Measurements from ENCODE around the gene KCNJ9. TPM values are rescaled to one million over a fixed set of nuclear protein-coding genes. Genes with fewer than 3 reads are reported as not detected.

KCNJ9 gene
- total and polyA plus RNA-seq, 2 experiments from 2014 or later, result 0.24 to 0.34 TPM

DNA sequence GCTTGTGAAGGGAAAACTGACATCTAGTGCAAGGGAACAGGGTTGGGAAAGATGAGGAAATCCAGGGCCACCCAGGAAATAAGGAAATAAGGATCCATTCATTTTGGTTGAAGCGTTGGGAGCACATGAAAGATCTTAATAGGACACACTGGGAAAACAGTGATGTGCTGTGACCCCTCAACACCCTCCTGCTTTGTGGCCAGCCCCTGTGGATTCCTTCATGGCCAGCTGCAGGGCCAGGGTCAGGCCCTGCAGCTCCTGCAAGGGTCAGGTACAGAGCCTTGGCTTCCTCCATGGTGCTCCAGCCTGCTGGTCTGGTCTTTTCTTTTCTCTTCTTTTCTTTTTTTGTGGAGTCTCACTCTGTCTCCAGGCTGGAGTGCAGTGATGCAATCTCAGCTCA lies 30.7 kb upstream of the KCNJ9 start (continued):
- TF ChIP-seq, protein P1, sequence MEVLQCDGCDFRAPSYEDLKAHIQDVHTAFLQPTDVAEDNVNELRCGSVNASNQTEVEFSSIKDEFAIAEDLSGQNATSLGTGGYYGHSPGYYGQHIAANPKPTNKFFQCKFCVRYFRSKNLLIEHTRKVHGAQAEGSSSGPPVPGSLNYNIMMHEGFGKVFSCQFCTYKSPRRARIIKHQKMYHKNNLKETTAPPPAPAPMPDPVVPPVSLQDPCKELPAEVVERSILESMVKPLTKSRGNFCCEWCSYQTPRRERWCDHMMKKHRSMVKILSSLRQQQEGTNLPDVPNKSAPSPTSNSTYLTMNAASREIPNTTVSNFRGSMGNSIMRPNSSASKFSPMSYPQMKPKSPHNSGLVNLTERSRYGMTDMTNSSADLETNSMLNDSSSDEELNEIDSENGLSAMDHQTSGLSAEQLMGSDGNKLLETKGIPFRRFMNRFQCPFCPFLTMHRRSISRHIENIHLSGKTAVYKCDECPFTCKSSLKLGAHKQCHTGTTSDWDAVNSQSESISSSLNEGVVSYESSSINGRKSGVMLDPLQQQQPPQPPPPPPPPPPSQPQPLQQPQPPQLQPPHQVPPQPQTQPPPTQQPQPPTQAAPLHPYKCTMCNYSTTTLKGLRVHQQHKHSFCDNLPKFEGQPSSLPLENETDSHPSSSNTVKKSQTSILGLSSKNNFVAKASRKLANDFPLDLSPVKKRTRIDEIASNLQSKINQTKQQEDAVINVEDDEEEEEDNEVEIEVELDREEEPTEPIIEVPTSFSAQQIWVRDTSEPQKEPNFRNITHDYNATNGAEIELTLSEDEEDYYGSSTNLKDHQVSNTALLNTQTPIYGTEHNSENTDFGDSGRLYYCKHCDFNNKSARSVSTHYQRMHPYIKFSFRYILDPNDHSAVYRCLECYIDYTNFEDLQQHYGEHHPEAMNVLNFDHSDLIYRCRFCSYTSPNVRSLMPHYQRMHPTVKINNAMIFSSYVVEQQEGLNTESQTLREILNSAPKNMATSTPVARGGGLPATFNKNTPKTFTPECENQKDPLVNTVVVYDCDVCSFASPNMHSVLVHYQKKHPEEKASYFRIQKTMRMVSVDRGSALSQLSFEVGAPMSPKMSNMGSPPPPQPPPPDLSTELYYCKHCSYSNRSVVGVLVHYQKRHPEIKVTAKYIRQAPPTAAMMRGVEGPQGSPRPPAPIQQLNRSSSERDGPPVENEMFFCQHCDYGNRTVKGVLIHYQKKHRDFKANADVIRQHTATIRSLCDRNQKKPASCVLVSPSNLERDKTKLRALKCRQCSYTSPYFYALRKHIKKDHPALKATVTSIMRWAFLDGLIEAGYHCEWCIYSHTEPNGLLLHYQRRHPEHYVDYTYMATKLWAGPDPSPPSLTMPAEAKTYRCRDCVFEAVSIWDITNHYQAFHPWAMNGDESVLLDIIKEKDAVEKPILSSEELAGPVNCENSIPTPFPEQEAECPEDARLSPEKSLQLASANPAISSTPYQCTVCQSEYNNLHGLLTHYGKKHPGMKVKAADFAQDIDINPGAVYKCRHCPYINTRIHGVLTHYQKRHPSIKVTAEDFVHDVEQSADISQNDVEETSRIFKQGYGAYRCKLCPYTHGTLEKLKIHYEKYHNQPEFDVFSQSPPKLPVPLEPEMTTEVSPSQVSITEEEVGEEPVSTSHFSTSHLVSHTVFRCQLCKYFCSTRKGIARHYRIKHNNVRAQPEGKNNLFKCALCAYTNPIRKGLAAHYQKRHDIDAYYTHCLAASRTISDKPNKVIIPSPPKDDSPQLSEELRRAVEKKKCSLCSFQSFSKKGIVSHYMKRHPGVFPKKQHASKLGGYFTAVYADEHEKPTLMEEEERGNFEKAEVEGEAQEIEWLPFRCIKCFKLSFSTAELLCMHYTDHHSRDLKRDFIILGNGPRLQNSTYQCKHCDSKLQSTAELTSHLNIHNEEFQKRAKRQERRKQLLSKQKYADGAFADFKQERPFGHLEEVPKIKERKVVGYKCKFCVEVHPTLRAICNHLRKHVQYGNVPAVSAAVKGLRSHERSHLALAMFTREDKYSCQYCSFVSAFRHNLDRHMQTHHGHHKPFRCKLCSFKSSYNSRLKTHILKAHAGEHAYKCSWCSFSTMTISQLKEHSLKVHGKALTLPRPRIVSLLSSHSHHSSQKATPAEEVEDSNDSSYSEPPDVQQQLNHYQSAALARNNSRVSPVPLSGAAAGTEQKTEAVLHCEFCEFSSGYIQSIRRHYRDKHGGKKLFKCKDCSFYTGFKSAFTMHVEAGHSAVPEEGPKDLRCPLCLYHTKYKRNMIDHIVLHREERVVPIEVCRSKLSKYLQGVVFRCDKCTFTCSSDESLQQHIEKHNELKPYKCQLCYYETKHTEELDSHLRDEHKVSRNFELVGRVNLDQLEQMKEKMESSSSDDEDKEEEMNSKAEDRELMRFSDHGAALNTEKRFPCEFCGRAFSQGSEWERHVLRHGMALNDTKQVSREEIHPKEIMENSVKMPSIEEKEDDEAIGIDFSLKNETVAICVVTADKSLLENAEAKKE (CRISPR knock-in tag; IDR thresholded peaks at IDR 0.05), result no peak
- TF ChIP-seq NANOG (IDR thresholded peaks at IDR 0.05; ENCODE audit: borderline replicate concordance), result no peak
- TF ChIP-seq ZNF331 (CRISPR knock-in tag; IDR thresholded peaks at IDR 0.05; ENCODE audit: low read depth), result no peak

DNA sequence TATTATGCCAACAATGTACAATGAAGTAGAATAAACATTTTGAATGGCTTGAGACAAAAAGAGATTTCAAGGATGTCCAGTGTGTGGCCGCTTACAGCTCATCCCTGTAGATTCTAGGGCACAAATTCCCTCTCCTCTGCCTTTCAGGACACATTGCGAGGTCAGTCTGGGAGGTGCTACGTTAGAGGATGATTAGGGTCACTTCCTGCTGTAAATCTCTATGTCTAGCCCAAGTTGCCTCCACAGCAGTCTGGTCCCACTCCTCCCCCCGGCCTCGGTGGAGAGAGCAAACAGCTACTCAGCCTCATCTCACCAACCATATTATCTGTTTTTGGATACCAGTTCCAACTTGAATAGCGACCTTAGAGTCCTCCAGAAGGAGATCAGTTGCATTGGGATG lies 28.4 kb upstream of the KCNJ9 start:
- Histone ChIP-seq H3F3A (replicated peaks; ENCODE audit: low read depth) (no peaks in the 10 kb centered on the region), H3K4me2 (no peak overlapping the region), H3K79me2 (replicated peaks; ENCODE audit: insufficient read depth) (no peaks in the 10 kb centered on the region), H3K27ac (ENCODE audit: low read depth) (no peak overlapping the region), H3K4me3 (no peak overlapping the region), H3K9me2 (ENCODE audit: insufficient read depth) (no peaks in the 10 kb centered on the region; the same call in none of the 2 replicates), H2AFZ (no peak overlapping the region), H3K36me3 (ENCODE audit: insufficient read depth) (no peaks in the 10 kb centered on the region), H3K4me1 (ENCODE audit: insufficient read depth) (peaks cover 14% of the 10 kb centered on the region), H3K27me3 (ENCODE audit: insufficient read depth) (no peaks in the 10 kb centered on the region), H4K20me1 (replicated peaks; ENCODE audit: insufficient read depth) (no peaks in the 10 kb centered on the region)
- Mint-ChIP-seq H3K9me3 (no peaks in the 10 kb centered on the region), H3K4me3 (no peak overlapping the region), H3K27me3 (ENCODE audit: insufficient read depth, low read depth, poor library complexity) (peaks cover 9% of the 10 kb centered on the region), H3K27ac (no peak overlapping the region), H3K36me3 (ENCODE audit: low read depth) (no peaks in the 10 kb centered on the region), H3K4me1 (peaks cover 15% of the 10 kb centered on the region)
- ATAC-seq (no peak), DNase-seq (ENCODE audit: low spot score) (no peak)
- no peak for TF ChIP-seq EZH2 (IDR thresholded peaks at IDR 0.05; ENCODE audit: low read depth, unreplicated experiment)
- TF ChIP-seq, protein P2, sequence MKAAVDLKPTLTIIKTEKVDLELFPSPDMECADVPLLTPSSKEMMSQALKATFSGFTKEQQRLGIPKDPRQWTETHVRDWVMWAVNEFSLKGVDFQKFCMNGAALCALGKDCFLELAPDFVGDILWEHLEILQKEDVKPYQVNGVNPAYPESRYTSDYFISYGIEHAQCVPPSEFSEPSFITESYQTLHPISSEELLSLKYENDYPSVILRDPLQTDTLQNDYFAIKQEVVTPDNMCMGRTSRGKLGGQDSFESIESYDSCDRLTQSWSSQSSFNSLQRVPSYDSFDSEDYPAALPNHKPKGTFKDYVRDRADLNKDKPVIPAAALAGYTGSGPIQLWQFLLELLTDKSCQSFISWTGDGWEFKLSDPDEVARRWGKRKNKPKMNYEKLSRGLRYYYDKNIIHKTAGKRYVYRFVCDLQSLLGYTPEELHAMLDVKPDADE (IDR thresholded peaks at IDR 0.05), result no peak
- TF ChIP-seq, protein P1 (CRISPR knock-in tag; IDR thresholded peaks at IDR 0.05), result no peak
